Activated CD4-positive, CD25-positive, alpha-beta regulatory T cell treated with anti-CD3 and anti-CD28 coated beads, Interleukin-2, amount 50 U/mL, for 72 hours (primary cell): Measurements from ENCODE around the gene VPS26A.
"Not testable (repeated sequence)": the region's sequence is repeated elsewhere in the genome, so short reads cannot be mapped to it uniquely, and the experiment has no call there.

Experiments used
- DNase-seq: peaks from one replicate; pipeline ENCODE4 v3.0.0; 2021

Gene VPS26A

GRCh38 chr10:69104994-69105790 lies 18.8 kb upstream of the VPS26A start:
- no peak for DNase-seq

DNA sequence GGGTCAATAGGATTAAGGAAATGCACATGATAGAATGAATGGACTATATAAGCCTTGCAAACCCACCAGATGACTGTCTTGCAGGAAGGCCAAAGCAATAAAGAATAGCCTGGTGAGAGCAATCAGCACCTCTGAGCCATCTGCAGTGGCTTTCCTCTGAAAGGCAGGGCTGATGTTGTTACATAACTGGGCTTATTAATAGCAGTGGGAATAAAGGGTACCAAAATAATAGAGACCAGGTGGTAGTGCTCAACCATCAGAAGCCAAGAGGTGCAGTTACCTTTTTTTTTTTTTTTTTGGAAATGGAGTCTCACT lies 16.8 kb upstream of the VPS26A start:
- DNase-seq: no peak

DNA sequence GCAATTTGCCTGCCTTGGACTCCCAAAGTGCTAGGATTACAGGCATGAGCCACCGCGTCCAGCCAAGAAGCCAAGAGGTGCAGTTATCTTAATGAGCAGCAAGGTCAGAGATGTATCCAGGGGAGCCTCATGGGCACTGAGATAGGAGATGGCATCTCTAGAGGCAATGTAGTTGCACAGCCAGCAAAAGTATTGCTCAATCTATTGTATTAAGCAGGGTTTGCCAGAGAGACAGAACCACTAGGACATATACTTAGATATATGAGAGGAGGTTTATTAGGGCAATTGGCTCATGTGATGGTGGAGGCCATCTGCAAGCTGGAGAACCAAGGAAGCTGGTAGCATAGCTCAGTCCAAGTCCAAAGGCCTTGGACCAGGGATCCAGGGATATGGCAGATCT lies 16.3 kb upstream of the VPS26A start:
- DNase-seq: no peak

- no peak for DNase-seq
Observed at GRCh38 chr10:69119896-69120295, 4.1 kb upstream of the VPS26A start.

DNA sequence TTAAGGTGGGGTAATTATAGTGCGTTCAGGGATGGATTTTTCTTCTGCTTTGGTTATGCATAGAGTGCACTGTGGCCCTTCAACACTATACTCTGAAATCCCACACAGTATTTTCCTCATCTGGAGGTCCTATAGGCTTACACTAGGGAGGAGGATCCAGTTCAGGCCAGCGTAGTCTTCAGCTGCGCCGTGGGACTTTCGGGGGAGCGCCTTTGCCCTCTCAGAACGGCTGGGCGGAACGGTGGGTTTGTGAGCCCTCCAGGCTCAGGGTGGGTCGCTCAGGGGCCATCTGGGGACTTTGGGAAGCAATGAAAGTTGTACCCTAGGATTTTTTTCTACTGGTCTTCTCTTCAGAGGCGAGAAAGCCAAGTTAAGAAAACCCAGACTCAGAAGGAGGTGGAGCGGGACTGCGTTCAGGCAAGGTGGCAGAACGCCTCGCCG lies 652 bp upstream of the VPS26A start:
- no peak for DNase-seq

- peak; percentile 51 for DNase-seq
Observed at GRCh38 chr10:69124563-69125268, 738 bp downstream of the VPS26A start.

DNA sequence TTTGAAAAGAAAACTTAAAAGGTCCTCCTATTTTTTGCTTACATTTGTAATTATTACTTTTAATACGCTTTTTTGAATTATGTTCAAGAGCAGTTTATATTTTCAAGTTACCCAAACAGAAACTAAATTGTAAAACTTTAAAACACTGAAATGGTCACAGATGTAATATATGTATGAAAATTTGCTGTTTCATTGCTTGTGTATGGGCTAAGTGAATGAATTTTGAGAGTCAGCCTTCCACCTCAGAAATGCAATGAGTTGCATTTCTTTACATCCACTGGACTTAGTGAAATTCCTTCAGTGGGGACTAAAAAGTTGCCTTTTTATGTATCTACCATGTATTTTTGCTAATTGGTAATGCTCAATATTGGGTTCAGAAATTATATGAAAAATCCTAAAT lies 1.6 kb downstream of the VPS26A start:
- no peak for DNase-seq

DNA sequence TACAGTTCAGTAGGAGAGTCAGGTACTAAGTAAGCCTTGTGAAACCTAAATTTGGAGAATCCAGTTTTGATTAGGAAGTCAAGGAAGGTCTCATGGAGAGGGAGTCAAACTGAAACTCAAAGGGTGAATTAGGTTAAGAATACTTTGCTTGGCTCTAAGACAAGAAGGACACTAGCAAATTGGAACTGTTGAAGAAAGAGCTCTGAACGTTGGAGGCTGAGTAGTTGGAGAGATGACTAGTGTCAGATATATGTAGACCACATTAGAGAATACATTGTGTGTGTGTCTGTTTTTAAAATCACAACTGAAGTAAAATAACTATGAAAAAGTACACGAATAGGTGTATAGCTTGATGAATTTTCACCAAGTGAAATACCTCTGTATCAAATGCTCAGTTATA lies 6.3 kb downstream of the VPS26A start:
- no peak for DNase-seq

GRCh38 chr10:69139961-69140360 lies 16.0 kb downstream of the VPS26A start:
- no peak for DNase-seq

DNA sequence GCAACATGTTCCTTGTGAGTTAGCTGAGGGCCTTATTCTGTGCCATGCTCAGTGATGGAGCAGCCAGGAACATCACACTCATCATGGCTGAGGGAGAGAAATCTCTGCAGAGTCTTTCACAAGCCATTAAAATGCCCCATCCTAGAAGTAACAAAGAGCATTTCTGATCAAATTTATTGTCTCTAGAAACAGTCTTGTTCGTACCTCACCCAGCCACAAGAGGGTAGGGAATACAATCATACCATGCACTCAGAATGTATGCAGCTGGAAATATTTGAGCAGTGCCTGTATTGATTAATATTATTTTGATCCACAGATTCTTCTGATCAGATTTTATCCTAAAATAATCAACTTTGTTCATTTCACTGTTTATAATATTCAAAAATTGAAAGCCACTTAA lies 17.3 kb downstream of the VPS26A start:
- DNase-seq: no peak

- DNase-seq: not testable (repeated sequence)
Observed at GRCh38 chr10:69142074-69142473, 18.1 kb downstream of the VPS26A start.

- no peak for DNase-seq
Observed at GRCh38 chr10:69142983-69143382, 19.0 kb downstream of the VPS26A start.

DNA sequence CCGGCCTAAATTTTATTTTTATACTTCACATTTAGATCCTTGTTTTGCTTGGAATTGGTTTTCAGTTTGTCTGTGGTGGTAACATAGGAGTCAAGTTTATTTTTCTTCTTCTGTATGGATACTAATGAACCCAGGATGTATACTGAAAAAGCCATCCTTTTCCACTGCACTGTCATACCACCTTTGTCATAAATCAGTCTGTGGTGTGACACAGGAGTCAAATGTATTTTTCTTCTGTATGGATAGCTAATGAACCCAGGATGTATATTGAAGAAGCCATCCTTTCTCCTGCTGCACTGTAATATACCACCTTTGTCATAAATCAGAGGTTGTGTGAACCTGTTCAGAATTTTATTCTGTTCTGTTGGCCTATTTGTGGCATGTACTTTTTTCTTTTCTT lies 21.4 kb downstream of the VPS26A start:
- no peak for DNase-seq

GRCh38 chr10:69145864-69146263 lies 21.9 kb downstream of the VPS26A start:
- DNase-seq: no peak

GRCh38 chr10:69146759-69147158 lies 22.8 kb downstream of the VPS26A start:
- DNase-seq: no peak

DNA sequence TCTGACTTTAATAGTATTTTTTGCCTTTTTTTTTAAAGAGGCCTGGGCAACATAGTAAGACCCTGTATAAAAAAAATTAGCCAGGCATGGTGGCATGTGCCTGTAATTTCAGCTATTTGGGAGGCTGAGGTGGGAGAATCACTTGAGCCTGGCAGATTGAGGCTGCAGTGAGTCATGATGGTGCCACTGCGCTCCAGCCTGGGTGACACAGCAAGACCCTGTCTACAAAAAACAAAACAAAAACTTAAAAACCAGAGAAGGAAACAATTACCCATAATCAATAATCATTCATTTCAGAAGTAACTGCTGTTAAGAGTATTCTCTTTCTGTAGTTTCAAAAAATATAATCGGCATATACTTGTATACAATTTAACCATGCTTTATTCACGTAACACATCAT lies 28.0 kb downstream of the VPS26A start:
- no peak for DNase-seq

- no peak for DNase-seq
Observed at GRCh38 chr10:69153227-69153626, 29.2 kb downstream of the VPS26A start.

- no peak for DNase-seq
Observed at GRCh38 chr10:69160809-69161241, 36.8 kb downstream of the VPS26A start.

- DNase-seq: no peak
Observed at GRCh38 chr10:69168493-69168892, 44.5 kb downstream of the VPS26A start.

GRCh38 chr10:69172241-69172982 lies 48.4 kb downstream of the VPS26A start:
- DNase-seq: no peak

DNA sequence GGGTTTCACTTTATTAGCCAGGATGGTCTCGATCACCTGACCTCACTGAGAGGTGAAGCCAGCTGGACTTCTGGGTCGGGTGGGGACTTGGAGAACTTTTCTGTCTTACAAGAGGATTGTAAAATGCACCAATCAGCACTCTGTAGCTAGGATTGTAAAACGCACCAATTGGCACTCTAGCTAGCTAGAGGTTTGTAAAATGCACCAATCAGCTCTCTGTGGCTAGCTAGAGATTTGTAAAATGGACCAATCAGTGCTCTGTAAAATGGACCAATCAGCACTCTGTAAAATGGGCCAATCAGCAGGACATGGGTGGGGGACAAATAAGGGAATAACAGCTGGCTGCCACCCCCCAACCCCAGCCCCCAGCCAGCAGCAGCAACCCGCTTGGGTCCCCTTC lies 51.3 kb downstream of the VPS26A start:
- not testable (repeated sequence) for DNase-seq

DNA sequence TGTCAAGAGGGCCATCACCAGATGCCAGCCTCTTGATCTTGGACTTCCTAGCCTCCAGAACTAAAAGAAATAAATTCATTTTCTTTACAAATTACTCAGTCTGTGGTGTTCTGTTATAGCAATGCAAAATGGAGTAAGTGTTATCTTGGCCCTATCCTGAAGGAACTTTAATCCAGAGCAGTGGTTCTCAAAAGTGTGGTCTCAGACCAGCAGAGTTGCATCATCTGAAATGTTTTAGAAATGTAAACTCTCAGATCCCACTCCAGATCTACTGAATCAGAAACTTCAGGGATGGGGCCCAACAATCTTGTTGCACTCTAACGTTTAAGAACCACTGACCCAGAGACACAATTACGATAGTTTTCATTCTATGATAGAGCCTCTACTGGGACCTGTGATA lies 52.8 kb downstream of the VPS26A start:
- no peak for DNase-seq

- peak; percentile 34 for DNase-seq
Observed at GRCh38 chr10:69179089-69179742, 55.2 kb downstream of the VPS26A start.
